HepG2 (cell line): ENCODE results near the gene HTRA2. TPM values are rescaled to one million over a fixed set of nuclear protein-coding genes. Genes with fewer than 3 reads are reported as not detected.

Experiments used
- CBX2 ChIP-seq, 2 experiments: fragments of 200-600 bp in 1 of 2; sonication (generic); formaldehyde crosslinking in 1 of 2; IDR thresholded peaks; 2 replicates each; pipeline versions ENCODE4 v1.7.0 to v1.8.1; 2018 to 2022; ENCODE audit warnings: low read depth in 2 of 2, low read length in 1 of 2, mild to moderate bottlenecking in 1 of 2, missing genetic modification reagents in 1 of 2
- KLF11 ChIP-seq: IDR thresholded peaks from 2 replicates; pipeline ENCODE4 v1.6.1; 2016; ENCODE audit warnings: missing compliant biosample characterization
- MXD4 ChIP-seq: IDR thresholded peaks from 2 replicates; pipeline ENCODE4 v1.6.1; 2016; ENCODE audit warnings: mild to moderate bottlenecking, missing biosample characterization, missing genetic modification reagents
- NR2C2 ChIP-seq: sonication (generic); formaldehyde crosslinking; IDR thresholded peaks from 2 replicates; pipeline ENCODE4 v1.4.0; 2020; ENCODE audit warnings: missing genetic modification reagents, mild to moderate bottlenecking, moderate library complexity, borderline replicate concordance
- PCBP1 ChIP-seq: fragments of 200-400 bp; formaldehyde crosslinking; IDR thresholded peaks from 2 replicates; pipeline ENCODE4 v1.6.1; 2017; ENCODE audit warnings: mild to moderate bottlenecking, low read depth, low read length, borderline replicate concordance
- PRPF4 ChIP-seq: fragments of 200-400 bp; formaldehyde crosslinking; IDR thresholded peaks from 2 replicates; pipeline ENCODE4 v1.6.1; 2016; ENCODE audit warnings: low read length, low read depth; ENCODE audit not compliant: poor library complexity, severe bottlenecking
- RELA ChIP-seq: sonication (generic); formaldehyde crosslinking; IDR thresholded peaks from 2 replicates; pipeline ENCODE4 v1.4.0; 2020; ENCODE audit warnings: missing genetic modification reagents
- RXRA ChIP-seq: sonication (generic); formaldehyde crosslinking; IDR thresholded peaks from 2 replicates; pipeline ENCODE4 v1.5.1; 2020; ENCODE audit warnings: missing genetic modification reagents
- SMYD3 ChIP-seq: sonication (generic); formaldehyde crosslinking; IDR thresholded peaks from 2 replicates; pipeline ENCODE4 v1.8.1; 2023; ENCODE audit warnings: mild to moderate bottlenecking, missing genetic modification reagents
- SSRP1 ChIP-seq: IDR thresholded peaks from 2 replicates; pipeline ENCODE4 v1.6.1; 2016; ENCODE audit warnings: control low read depth
- ZBTB20 ChIP-seq: sonication (generic); formaldehyde crosslinking; IDR thresholded peaks from 2 replicates; pipeline ENCODE4 v1.8.1; 2023; ENCODE audit warnings: missing genetic modification reagents, low read depth, mild to moderate bottlenecking, borderline replicate concordance
- ZMAT3 ChIP-seq: sonication (generic); formaldehyde crosslinking; conservative IDR thresholded peaks from 2 replicates; pipeline ENCODE4 v1.7.0; 2021; ENCODE audit warnings: missing genetic modification reagents
- ZNF232 ChIP-seq: sonication (generic); formaldehyde crosslinking; IDR thresholded peaks from 2 replicates; pipeline ENCODE4 v1.4.0; 2020; ENCODE audit warnings: missing genetic modification reagents, borderline replicate concordance
- ZNF891 ChIP-seq: sonication (generic); formaldehyde crosslinking; IDR thresholded peaks from 2 replicates; pipeline ENCODE4 v1.5.0; 2020; ENCODE audit warnings: mild to moderate bottlenecking, missing genetic modification reagents
- polyA plus RNA-seq, 8 experiments: library from polyadenylated mRNA; depleted of rRNA in 3 of 8; stranded (reverse) in 7 of 8; unstranded in 1 of 8; fragments of >200 nt; fragmentation: Illumina TruSeq in 4 of 8; extraction: Trizol in 4 of 8; gene quantifications; 2 replicates each; pipeline versions ENCODE4 v1.2.1 to v1.2.3, GENCODE V29; 2011 to 2016; ENCODE audit warnings: low read depth in 4 of 8, missing spikeins in 1 of 8, mixed read lengths in 1 of 8; ENCODE audit not compliant: insufficient read depth in 1 of 8
- total RNA-seq, 5 experiments: library from RNA; depleted of rRNA; stranded (reverse); fragments of >200 nt; fragmentation: Illumina TruSeq; extraction: Trizol; gene quantifications; 2 replicates each; pipeline ENCODE4 v1.2.3, GENCODE V29; 2016; ENCODE audit warnings: low read depth in 1 of 5
- TF ChIP-seq, protein P1 (sequence below): sonication (generic); formaldehyde crosslinking; IDR thresholded peaks from 2 replicates; pipeline ENCODE4 v1.4.0; 2020; ENCODE audit warnings: mild to moderate bottlenecking, missing genetic modification reagents
- TF ChIP-seq, protein P2 (sequence below), 2 experiments: sonication (generic) in 1 of 2; formaldehyde crosslinking in 1 of 2; IDR thresholded peaks; 2 replicates each; pipeline versions ENCODE4 v1.5.1 to v1.6.1; 2011 to 2020; ENCODE audit warnings: borderline replicate concordance in 1 of 2, low read depth in 1 of 2, low read length in 1 of 2, mild to moderate bottlenecking in 1 of 2, missing genetic modification reagents in 1 of 2, moderate library complexity in 1 of 2
- TF ChIP-seq, protein P3 (sequence below): sonication (generic); formaldehyde crosslinking; IDR thresholded peaks from 2 replicates; pipeline ENCODE4 v1.5.1; 2020; ENCODE audit warnings: mild to moderate bottlenecking, missing genetic modification reagents, borderline replicate concordance

Gene HTRA2
- total and polyA plus RNA-seq, 2 of the 13 experiments (the other 11 are each of a cell fraction or from before 2014, with no cell fraction given) = 47.7 to 50.3 TPM

DNA sequence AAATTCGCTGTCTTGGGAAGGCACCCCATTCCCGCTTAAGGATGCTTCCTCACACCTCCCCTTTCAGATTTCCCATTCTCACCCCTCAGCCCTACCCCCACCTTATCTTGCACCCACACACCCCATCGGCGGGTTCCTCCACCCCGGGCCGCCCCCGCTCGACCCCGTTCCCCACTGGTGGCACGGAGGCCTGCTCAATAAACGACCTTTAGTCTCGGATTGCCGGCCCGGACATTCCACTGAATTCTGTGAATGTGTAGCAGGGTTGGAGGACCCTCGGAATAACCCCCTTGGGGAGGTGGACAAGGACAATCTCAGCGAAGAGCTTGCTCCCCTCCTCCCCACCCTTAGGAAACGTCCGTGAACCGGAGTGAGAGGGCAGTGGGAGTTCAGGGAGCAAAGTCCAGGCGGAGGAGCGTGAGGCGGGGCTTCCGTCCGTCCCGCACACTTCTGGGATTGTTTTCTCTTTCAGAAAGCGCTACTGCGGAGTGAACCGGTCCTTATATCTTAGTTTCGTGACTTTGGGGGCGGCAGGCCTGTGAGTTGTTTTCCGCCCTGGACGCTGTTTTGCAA, 27.5 kb upstream of the HTRA2 start (continued):
- TF ChIP-seq ZMAT3 (CRISPR knock-in tag) = 0 out of 2 replicates have a peak, but pooled peaks have one; percentile 63
- TF ChIP-seq, protein P1, sequence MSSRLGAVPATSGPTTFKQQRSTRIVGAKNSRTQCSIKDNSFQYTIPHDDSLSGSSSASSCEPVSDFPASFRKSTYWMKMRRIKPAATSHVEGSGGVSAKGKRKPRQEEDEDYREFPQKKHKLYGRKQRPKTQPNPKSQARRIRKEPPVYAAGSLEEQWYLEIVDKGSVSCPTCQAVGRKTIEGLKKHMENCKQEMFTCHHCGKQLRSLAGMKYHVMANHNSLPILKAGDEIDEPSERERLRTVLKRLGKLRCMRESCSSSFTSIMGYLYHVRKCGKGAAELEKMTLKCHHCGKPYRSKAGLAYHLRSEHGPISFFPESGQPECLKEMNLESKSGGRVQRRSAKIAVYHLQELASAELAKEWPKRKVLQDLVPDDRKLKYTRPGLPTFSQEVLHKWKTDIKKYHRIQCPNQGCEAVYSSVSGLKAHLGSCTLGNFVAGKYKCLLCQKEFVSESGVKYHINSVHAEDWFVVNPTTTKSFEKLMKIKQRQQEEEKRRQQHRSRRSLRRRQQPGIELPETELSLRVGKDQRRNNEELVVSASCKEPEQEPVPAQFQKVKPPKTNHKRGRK = no peak
- TF ChIP-seq, protein P2, sequence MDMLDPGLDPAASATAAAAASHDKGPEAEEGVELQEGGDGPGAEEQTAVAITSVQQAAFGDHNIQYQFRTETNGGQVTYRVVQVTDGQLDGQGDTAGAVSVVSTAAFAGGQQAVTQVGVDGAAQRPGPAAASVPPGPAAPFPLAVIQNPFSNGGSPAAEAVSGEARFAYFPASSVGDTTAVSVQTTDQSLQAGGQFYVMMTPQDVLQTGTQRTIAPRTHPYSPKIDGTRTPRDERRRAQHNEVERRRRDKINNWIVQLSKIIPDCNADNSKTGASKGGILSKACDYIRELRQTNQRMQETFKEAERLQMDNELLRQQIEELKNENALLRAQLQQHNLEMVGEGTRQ (IDR thresholded peaks at IDR 0.05; ENCODE audit: low read depth, low read length) = no peak
- TF ChIP-seq, protein P2 (CRISPR knock-in tag; IDR thresholded peaks at IDR 0.05; ENCODE audit: borderline replicate concordance) = no peak
- peak; percentile 100 for TF ChIP-seq RXRA (CRISPR knock-in tag)
- no peak for TF ChIP-seq SMYD3
- TF ChIP-seq ZBTB20 (CRISPR knock-in tag) = peak; percentile 66; the same call in 1 of the 2 replicates
- TF ChIP-seq NR2C2 (CRISPR knock-in tag) = peak; percentile 94
- TF ChIP-seq, protein P3, sequence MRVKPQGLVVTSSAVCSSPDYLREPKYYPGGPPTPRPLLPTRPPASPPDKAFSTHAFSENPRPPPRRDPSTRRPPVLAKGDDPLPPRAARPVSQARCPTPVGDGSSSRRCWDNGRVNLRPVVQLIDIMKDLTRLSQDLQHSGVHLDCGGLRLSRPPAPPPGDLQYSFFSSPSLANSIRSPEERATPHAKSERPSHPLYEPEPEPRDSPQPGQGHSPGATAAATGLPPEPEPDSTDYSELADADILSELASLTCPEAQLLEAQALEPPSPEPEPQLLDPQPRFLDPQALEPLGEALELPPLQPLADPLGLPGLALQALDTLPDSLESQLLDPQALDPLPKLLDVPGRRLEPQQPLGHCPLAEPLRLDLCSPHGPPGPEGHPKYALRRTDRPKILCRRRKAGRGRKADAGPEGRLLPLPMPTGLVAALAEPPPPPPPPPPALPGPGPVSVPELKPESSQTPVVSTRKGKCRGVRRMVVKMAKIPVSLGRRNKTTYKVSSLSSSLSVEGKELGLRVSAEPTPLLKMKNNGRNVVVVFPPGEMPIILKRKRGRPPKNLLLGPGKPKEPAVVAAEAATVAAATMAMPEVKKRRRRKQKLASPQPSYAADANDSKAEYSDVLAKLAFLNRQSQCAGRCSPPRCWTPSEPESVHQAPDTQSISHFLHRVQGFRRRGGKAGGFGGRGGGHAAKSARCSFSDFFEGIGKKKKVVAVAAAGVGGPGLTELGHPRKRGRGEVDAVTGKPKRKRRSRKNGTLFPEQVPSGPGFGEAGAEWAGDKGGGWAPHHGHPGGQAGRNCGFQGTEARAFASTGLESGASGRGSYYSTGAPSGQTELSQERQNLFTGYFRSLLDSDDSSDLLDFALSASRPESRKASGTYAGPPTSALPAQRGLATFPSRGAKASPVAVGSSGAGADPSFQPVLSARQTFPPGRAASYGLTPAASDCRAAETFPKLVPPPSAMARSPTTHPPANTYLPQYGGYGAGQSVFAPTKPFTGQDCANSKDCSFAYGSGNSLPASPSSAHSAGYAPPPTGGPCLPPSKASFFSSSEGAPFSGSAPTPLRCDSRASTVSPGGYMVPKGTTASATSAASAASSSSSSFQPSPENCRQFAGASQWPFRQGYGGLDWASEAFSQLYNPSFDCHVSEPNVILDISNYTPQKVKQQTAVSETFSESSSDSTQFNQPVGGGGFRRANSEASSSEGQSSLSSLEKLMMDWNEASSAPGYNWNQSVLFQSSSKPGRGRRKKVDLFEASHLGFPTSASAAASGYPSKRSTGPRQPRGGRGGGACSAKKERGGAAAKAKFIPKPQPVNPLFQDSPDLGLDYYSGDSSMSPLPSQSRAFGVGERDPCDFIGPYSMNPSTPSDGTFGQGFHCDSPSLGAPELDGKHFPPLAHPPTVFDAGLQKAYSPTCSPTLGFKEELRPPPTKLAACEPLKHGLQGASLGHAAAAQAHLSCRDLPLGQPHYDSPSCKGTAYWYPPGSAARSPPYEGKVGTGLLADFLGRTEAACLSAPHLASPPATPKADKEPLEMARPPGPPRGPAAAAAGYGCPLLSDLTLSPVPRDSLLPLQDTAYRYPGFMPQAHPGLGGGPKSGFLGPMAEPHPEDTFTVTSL (CRISPR knock-in tag) = peak; percentile 55; the same call in 1 of the 2 replicates
- TF ChIP-seq SSRP1 (CRISPR knock-in tag) = 0 out of 2 replicates have a peak, but pooled peaks have one; percentile 6
- no peak for TF ChIP-seq ZNF891
- 0 out of 2 replicates have a peak, but pooled peaks have one; percentile 19 for TF ChIP-seq ZNF232 (CRISPR knock-in tag)
- TF ChIP-seq CBX2 (IDR thresholded peaks at IDR 0.05; ENCODE audit: low read depth, low read length) = no peak
- no peak for TF ChIP-seq CBX2 (CRISPR knock-in tag; IDR thresholded peaks at IDR 0.05; ENCODE audit: low read depth)
- TF ChIP-seq PRPF4 = no peak
- no peak for TF ChIP-seq KLF11 (CRISPR knock-in tag)
- TF ChIP-seq PCBP1 = no peak
- no peak for TF ChIP-seq RELA (CRISPR knock-in tag)
- TF ChIP-seq MXD4 (CRISPR knock-in tag) = no peak; the same call in 1 of the 2 replicates
